LNCaP clone FGC (cell line): Measurements from ENCODE around the gene GGN.
A peak's percentile ranks its signal among the peaks of the same experiment; 100 is the strongest.

Experiments
- DNase-seq: peaks from one replicate; pipeline ENCODE4 v3.0.0-alpha.2; 2011; ENCODE audit warnings: low read depth
- H3K4me3 ChIP-seq: 2 replicates; pipeline ENCODE4 v1.5.1; 2011; ENCODE audit warnings: mild to moderate bottlenecking, low read depth, low read length, control low read depth
- TF ChIP-seq, protein P1 (sequence below): IDR thresholded peaks from 2 replicates; pipeline ENCODE4 v1.5.1; 2012; ENCODE audit warnings: mild to moderate bottlenecking; ENCODE audit not compliant: control insufficient read depth, insufficient read depth; ENCODE audit errors: extremely low read depth

The GGN gene

DNA sequence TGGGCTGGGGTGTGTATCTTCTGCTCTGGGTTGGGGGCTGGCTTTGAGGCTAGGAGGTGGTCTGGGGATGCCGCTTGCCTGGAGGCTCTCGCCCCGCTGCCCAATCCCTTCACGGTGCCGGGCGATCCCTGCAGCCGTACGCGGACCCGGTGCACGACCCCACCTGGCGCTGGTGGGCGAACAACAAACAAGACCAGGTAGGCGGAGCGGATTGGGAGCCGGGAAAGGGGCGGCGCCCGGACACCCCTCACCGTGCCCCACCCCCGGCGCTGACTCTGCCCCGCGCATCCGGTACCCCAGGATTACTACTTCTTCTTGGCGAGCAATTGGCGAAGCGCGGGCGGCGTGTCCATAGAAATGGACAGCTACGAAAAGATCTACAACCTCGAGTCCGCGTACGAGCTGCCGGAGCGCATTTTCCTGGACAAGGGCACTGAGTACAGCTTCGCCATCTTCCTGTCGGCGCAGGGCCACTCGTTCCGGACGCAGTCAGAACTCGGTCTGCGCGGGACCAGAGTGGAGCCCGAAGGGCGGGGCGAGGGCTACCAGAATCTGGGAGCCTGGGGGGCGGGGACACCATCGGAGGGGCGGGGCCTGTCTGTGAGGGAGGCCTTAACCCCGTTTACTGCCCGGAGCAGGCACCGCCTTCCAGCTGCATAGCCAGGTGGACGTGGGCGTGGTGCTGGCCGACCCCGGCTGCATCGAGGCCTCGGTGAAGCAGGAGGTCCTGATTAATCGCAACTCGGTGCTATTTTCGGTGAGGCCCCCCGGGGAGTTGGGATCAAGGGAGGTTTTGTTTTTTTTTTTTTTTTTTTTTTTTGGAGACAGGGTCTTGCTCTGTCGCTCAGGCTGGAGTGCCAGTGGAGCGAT lies 25.5 kb downstream of the GGN start:
- TF ChIP-seq, protein P1, sequence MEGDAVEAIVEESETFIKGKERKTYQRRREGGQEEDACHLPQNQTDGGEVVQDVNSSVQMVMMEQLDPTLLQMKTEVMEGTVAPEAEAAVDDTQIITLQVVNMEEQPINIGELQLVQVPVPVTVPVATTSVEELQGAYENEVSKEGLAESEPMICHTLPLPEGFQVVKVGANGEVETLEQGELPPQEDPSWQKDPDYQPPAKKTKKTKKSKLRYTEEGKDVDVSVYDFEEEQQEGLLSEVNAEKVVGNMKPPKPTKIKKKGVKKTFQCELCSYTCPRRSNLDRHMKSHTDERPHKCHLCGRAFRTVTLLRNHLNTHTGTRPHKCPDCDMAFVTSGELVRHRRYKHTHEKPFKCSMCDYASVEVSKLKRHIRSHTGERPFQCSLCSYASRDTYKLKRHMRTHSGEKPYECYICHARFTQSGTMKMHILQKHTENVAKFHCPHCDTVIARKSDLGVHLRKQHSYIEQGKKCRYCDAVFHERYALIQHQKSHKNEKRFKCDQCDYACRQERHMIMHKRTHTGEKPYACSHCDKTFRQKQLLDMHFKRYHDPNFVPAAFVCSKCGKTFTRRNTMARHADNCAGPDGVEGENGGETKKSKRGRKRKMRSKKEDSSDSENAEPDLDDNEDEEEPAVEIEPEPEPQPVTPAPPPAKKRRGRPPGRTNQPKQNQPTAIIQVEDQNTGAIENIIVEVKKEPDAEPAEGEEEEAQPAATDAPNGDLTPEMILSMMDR = no peak
- peak; percentile 48 for DNase-seq
- H3K4me3 ChIP-seq = peak overlapping the region; percentile 62

DNA sequence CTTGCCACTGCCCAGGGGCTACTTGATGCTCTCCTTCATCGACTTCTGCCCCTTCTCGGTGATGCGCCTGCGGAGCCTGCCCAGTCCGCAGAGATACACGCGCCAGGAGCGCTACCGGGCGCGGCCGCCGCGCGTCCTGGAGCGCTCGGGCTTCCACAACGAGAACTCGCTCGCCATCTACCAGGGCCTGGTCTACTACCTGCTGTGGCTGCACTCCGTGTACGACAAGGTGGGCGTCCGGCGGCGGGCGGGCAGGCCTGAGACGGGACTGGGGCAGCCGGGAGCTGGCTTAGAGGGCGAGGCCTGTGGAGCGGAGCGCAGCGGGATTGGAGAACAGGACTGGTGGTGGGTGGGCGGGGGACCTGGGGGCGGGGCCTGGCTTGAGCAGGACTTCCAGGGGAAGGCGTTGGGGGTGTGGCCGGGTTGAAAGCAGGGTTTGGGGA lies 26.2 kb downstream of the GGN start:
- TF ChIP-seq, protein P1 = 0 out of 2 replicates have a peak, but pooled peaks have one; percentile 13
- H3K4me3 ChIP-seq = peak overlapping the region; percentile 62
- DNase-seq = peak; percentile 31

DNA sequence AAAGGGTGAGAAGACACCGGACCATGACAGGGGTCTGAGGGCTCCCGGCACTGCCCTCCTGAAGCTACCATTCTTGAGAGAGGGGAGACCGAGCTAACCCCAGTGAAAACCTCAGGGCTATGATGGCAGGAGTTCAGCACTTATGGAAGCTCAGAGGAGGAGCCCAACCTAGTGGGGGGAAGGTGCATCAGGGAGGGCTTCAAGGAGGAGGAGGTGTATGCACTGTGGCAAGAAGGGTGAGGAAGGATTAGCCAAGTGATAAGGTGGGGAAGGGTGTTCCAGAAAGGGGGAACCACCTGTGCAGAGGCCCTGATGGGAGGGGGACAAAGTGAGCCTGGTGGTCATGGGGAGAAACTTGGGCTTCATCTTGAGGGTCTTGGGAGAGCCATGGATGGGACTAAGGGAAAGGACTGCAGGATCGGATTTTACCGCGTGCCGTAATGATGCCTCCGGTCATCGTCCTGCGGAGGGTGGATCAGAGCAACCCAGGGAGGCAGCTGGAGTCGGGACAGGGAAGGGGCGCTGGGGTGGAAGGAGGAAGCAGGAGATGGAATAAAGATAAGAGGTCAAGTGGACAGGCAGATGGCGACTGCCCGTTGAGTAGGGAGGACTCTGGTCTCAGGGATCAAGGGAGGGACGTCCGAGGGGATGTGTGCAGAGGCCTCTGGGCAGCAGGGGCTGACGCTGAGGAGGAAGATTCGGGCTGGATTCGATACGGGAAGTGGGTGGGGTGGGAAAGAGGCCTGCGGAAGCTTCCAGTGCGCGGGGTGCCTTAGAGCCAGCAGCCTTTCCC lies 26.8 kb downstream of the GGN start:
- TF ChIP-seq, protein P1 = no peak
- DNase-seq = no peak
- H3K4me3 ChIP-seq = peak overlapping the region; percentile 62

DNA sequence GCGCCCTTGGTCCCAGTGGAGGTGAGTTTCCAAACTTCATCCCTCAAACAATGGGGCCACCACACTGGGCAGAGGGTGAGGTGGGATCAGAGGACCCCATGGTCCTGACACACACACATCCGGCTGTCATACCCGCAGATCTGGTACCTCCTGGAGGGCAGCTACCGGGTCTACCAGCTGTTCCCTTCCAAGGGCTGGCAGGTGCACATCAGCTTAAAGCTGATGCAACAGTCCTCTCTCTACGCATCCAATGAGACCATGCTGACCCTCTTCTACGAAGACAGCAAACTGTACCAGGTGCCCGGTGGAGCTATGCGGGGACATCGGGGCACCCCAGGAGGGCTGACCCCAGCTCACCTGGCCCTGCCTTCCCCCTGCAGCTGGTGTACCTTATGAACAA lies 27.5 kb downstream of the GGN start:
- H3K4me3 ChIP-seq = no peak overlapping the region
- no peak for DNase-seq
- TF ChIP-seq, protein P1 = no peak

DNA sequence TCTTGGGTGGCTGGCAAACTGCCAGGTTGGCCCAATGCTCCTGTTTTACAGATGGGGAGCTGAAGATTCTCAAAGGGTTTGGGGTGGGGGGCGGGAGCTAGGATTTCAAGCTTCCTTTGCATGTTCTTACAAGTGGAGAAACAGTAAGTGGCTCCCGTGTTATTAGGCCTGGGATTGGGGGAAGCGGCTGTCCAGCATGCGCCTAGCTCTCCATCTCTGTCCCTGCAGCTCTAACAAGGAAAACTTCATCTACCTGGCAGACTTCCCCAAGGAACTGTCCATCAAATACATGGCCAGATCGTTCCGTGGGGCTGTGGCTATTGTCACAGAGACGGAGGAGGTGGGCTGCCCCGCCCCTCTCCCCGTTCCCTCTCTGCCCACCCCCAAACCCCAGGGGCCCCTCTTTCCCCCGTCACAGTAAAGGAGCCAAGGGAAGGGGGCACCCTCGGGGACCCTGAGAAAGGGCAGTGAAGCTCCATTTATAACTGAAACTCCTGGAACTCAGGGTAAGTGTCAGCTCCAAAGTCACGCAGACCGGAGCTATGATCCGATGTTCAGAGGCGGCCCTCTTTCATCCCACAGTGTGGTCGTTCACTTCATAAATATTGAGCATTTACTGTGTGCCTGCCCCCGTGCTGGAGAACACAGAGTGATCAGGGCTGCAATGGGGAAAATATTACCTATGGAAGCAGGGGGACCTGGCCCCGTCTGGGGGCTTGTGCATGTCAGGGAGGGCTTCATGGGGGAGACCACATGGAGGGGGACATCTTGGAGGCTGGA lies 28.4 kb downstream of the GGN start:
- no peak overlapping the region for H3K4me3 ChIP-seq
- TF ChIP-seq, protein P1 = no peak
- no peak for DNase-seq

DNA sequence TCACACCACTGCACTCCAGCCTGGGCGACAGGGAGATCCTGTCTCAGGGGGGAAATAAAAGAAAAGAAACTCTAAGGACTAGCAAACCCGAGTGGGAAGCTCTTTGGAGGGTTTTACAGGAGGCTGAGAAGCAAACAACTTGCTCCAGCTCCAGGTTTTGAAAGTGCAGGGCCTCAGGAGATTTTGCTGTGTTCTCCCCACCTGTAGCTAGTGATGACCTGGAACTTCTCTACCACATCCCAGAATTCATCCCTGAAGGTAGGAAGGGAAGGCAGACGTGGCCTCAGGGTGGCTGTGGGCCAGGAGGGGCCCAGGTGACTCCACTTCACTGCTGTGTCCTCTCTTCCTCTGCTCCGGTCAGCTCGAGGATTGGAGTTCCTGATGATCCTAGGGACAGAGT lies 29.8 kb downstream of the GGN start:
- TF ChIP-seq, protein P1 = no peak
- DNase-seq = no peak
- H3K4me3 ChIP-seq = no peak overlapping the region
